SK-N-SH treated with all-trans-retinoic acid at 6 μM for 48 hours (cell line): ENCODE results near the gene CCDC107.

ENCODE experiments used
- ATAC-seq: fragments of 200-7000 bp; cut with Tn5 transposase; 3 replicates; pipeline ENCODE4 v1.9.1; 2020; ENCODE audit warnings: mild to moderate bottlenecking, moderate library complexity
- ARNTL ChIP-seq: fragments of 450-650 bp; formaldehyde crosslinking; IDR thresholded peaks from 2 replicates; pipeline ENCODE4 v1.5.0; 2020; ENCODE audit warnings: low read depth, mild to moderate bottlenecking, moderate library complexity, borderline replicate concordance
- CSDC2 ChIP-seq: fragments of 250-450 bp; sonication (Bioruptor Pico); IDR thresholded peaks from 2 replicates; pipeline ENCODE4 v1.5.0; 2020; ENCODE audit warnings: mild to moderate bottlenecking, moderate library complexity
- ESRRG ChIP-seq: fragments of 250-450 bp; sonication (Bioruptor Pico); IDR thresholded peaks from 2 replicates; pipeline ENCODE4 v1.6.1; 2021; ENCODE audit warnings: mild to moderate bottlenecking
- GLIS3 ChIP-seq: fragments of 250-450 bp; sonication (Bioruptor Pico); IDR thresholded peaks from 2 replicates; pipeline ENCODE4 v1.5.0; 2020; ENCODE audit warnings: mild to moderate bottlenecking, moderate library complexity
- ISL1 ChIP-seq: fragments of 250-450 bp; sonication (Bioruptor Pico); IDR thresholded peaks from 2 replicates; pipeline ENCODE4 v2.1.2; 2022; ENCODE audit warnings: mild to moderate bottlenecking, moderate library complexity
- OSR1 ChIP-seq: fragments of 250-450 bp; sonication (Bioruptor Pico); IDR thresholded peaks from 2 replicates; pipeline ENCODE4 v1.8.0; 2022; ENCODE audit warnings: moderate library complexity, mild to moderate bottlenecking, inconsistent platforms
- POU6F1 ChIP-seq: fragments of 250-450 bp; sonication (Bioruptor Pico); IDR thresholded peaks from 2 replicates; pipeline ENCODE4 v1.8.0; 2021; ENCODE audit warnings: low read depth, mild to moderate bottlenecking, moderate library complexity, borderline replicate concordance
- PPARA ChIP-seq: fragments of 250-450 bp; sonication (Bioruptor Pico); IDR thresholded peaks from 2 replicates; pipeline ENCODE4 v1.5.0; 2020; ENCODE audit warnings: mild to moderate bottlenecking, borderline replicate concordance
- RARB ChIP-seq: fragments of 250-450 bp; sonication (Bioruptor Pico); IDR thresholded peaks from 2 replicates; pipeline ENCODE4 v1.8.0; 2021; ENCODE audit warnings: mild to moderate bottlenecking, moderate library complexity
- SNAI2 ChIP-seq: fragments of 250-450 bp; sonication (Bioruptor Pico); IDR thresholded peaks from 2 replicates; pipeline ENCODE4 v1.5.0; 2020; ENCODE audit warnings: mild to moderate bottlenecking, moderate library complexity
- TCF4 ChIP-seq: fragments of 250-450 bp; sonication (Bioruptor Pico); IDR thresholded peaks from 2 replicates; pipeline ENCODE4 v1.8.0; 2021; ENCODE audit warnings: mild to moderate bottlenecking, moderate library complexity, borderline replicate concordance
- TOX ChIP-seq: fragments of 250-450 bp; sonication (Bioruptor Pico); IDR thresholded peaks from 2 replicates; pipeline ENCODE4 v1.8.0; 2021; ENCODE audit warnings: mild to moderate bottlenecking, moderate library complexity, borderline replicate concordance
- TSHZ2 ChIP-seq: fragments of 250-450 bp; sonication (Bioruptor Pico); IDR thresholded peaks from 2 replicates; pipeline ENCODE4 v1.5.0; 2020; ENCODE audit warnings: mild to moderate bottlenecking, moderate library complexity
- ZFP3 ChIP-seq: fragments of 250-450 bp; sonication (Bioruptor Pico); IDR thresholded peaks from 2 replicates; pipeline ENCODE4 v1.5.0; 2020; ENCODE audit warnings: mild to moderate bottlenecking, moderate library complexity
- ZFP30 ChIP-seq: fragments of 450-650 bp; formaldehyde crosslinking; IDR thresholded peaks from 2 replicates; pipeline ENCODE4 v1.5.0; 2022; ENCODE audit warnings: mild to moderate bottlenecking, moderate library complexity
- ZNF565 ChIP-seq: fragments of 450-650 bp; formaldehyde crosslinking; conservative IDR thresholded peaks from 2 replicates; pipeline ENCODE4 v1.5.0; 2020; ENCODE audit warnings: low read depth, mild to moderate bottlenecking, moderate library complexity
- ZNF70 ChIP-seq: fragments of 450-650 bp; formaldehyde crosslinking; IDR thresholded peaks from 2 replicates; pipeline ENCODE4 v1.5.0; 2020; ENCODE audit warnings: mild to moderate bottlenecking, moderate library complexity
- ZNF8 ChIP-seq: fragments of 450-650 bp; formaldehyde crosslinking; IDR thresholded peaks from 2 replicates; pipeline ENCODE4 v1.5.0; 2020; ENCODE audit warnings: mild to moderate bottlenecking, moderate library complexity
- TF ChIP-seq, protein P1 (sequence below): fragments of 250-450 bp; sonication (Bioruptor Pico); IDR thresholded peaks from 2 replicates; pipeline ENCODE4 v1.5.1; 2020; ENCODE audit warnings: low read depth, mild to moderate bottlenecking, moderate library complexity
- TF ChIP-seq, protein P2 (sequence below): fragments of 250-450 bp; sonication (Bioruptor Pico); IDR thresholded peaks from 2 replicates; pipeline ENCODE4 v1.5.1; 2021; ENCODE audit warnings: mild to moderate bottlenecking, moderate library complexity

Gene CCDC107

DNA sequence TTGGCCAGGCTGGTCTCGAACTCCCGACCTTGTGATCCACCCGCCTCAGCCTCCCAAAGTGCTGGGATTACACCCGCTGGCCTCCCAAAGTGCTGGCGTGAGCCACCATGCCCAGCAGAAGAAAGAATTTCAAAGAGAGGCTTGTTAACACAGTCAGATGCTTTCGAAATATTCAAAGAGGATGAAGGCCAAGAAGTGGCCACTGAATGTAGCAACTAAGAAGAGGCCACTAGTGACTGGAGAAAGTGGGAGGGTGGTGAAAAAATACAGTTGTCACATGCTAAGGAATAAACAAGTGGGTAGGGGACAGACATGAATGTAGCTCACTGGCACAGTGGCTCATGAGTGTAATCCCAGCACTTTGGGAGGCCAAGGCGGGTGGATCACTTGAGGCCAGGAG, 44.6 kb downstream of the CCDC107 start:
- TF ChIP-seq RARB (no peak), SNAI2 (CRISPR knock-in tag) (no peak)
- no peak for ATAC-seq

DNA sequence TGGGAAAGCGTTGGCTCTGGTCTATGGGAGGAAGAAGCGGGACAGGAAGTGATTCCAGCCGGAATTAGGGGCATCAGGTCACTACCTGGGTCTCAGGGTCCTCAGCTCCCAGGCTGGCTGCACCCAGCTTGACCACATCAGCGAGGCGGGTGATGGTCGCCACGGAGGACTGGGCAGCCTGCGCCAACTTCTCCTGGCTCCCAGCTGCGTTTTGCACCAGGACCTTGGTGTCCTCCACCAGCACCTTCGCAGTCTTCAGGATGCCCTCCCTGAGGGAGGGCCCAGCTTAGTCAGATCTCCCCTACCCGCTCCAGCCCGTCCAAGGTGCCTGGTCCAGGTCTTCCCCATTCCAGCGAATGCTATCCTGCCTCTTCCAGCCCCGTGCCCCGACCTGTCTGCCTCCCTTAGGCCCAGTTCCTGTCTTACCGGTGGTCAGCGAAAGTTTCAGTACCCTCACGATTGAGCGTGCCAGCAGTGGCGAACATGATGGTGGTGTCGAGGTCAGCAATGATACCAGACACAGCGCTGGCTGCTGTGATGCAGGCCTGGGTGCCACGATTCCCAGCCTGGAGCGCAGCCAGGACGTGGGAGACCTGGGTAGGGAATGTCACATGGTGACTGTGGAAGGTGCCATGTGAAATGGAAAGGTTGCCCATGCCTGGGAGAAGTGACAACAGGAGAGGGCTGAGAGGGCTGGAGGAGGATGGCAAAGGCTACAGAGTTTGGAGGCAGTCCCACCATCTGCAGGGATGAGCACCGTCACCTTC, 46.0 kb downstream of the CCDC107 start:
- TF ChIP-seq ISL1 (CRISPR knock-in tag), result no peak
- no peak for TF ChIP-seq ZFP3
- TF ChIP-seq SNAI2 (CRISPR knock-in tag), result no peak
- TF ChIP-seq CSDC2 (CRISPR knock-in tag), result no peak
- TF ChIP-seq ZNF8 (CRISPR knock-in tag), result no peak
- TF ChIP-seq TSHZ2 (CRISPR knock-in tag), result no peak
- TF ChIP-seq ESRRG (CRISPR knock-in tag), result no peak
- TF ChIP-seq, protein P1, sequence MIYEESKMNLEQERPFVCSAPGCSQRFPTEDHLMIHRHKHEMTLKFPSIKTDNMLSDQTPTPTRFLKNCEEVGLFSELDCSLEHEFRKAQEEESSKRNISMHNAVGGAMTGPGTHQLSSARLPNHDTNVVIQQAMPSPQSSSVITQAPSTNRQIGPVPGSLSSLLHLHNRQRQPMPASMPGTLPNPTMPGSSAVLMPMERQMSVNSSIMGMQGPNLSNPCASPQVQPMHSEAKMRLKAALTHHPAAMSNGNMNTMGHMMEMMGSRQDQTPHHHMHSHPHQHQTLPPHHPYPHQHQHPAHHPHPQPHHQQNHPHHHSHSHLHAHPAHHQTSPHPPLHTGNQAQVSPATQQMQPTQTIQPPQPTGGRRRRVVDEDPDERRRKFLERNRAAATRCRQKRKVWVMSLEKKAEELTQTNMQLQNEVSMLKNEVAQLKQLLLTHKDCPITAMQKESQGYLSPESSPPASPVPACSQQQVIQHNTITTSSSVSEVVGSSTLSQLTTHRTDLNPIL, result no peak
- no peak for TF ChIP-seq ARNTL
- TF ChIP-seq, protein P2, sequence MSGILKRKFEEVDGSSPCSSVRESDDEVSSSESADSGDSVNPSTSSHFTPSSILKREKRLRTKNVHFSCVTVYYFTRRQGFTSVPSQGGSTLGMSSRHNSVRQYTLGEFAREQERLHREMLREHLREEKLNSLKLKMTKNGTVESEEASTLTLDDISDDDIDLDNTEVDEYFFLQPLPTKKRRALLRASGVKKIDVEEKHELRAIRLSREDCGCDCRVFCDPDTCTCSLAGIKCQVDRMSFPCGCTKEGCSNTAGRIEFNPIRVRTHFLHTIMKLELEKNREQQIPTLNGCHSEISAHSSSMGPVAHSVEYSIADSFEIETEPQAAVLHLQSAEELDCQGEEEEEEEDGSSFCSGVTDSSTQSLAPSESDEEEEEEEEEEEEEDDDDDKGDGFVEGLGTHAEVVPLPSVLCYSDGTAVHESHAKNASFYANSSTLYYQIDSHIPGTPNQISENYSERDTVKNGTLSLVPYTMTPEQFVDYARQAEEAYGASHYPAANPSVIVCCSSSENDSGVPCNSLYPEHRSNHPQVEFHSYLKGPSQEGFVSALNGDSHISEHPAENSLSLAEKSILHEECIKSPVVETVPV (CRISPR knock-in tag), result no peak
- TF ChIP-seq, all 23 proteins: peak for 0
- ATAC-seq, result no peak

DNA sequence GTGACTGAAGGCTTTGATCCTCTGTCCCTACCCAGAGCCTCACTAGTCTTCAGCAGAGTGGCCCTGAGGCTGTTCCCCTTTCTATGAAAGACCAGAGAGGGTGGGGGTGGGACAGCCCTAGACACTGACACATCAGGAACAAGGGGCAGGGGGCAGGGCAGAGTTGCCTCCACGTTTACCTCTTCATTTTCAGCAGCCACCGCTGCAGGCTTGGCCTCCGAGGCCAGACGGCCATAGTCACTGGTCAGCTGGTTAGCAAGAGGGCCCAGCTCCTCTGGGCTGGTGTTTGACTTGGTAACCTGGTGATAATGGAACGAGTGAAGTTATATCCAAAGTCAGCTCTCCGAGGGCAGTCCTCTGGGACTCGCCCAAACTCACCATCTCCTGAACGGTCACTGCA, 47.3 kb downstream of the CCDC107 start:
- no peak for ATAC-seq
- TF ChIP-seq TOX (CRISPR knock-in tag) (no peak), ESRRG (CRISPR knock-in tag) (no peak), POU6F1 (CRISPR knock-in tag) (no peak), CSDC2 (CRISPR knock-in tag) (no peak), ISL1 (CRISPR knock-in tag) (no peak), ZNF70 (CRISPR knock-in tag) (no peak), ARNTL (no peak), PPARA (CRISPR knock-in tag) (no peak), SNAI2 (CRISPR knock-in tag) (no peak), OSR1 (CRISPR knock-in tag) (no peak), RARB (no peak), ZNF565 (CRISPR knock-in tag) (no peak), ZFP30 (no peak), ZFP3 (no peak), TCF4 (CRISPR knock-in tag) (no peak), ZNF8 (CRISPR knock-in tag) (no peak), GLIS3 (CRISPR knock-in tag) (no peak)
- TF ChIP-seq, protein P1, result no peak
- TF ChIP-seq, protein P2 (CRISPR knock-in tag), result no peak
